ENCODE results near the gene UBLCP1.

GRCh38 chr5:159224471-159224870 lies 38.6 kb upstream of the UBLCP1 start:
- TF ChIP-seq POLR2A (IDR thresholded peaks at IDR 0.05) (no peak), EP300 (IDR thresholded peaks at IDR 0.05) (no peak), CTCF (IDR thresholded peaks at IDR 0.05) (no peak), POLR2AphosphoS5 (IDR thresholded peaks at IDR 0.05) (no peak)
